HepG2 (cell line): ENCODE measurements around the gene GDAP1L1. TPM values are rescaled to one million over a fixed set of nuclear protein-coding genes. Genes with fewer than 3 reads are reported as not detected.

ENCODE experiments used
- BCL6 ChIP-seq: IDR thresholded peaks from 2 replicates; pipeline ENCODE4 v1.6.1; 2016; ENCODE audit warnings: missing genetic modification reagents, missing compliant biosample characterization
- FOSL2 ChIP-seq: sonication (generic); formaldehyde crosslinking; IDR thresholded peaks from 2 replicates; pipeline ENCODE4 v1.4.0; 2020; ENCODE audit warnings: missing genetic modification reagents
- KLF13 ChIP-seq: sonication (generic); formaldehyde crosslinking; IDR thresholded peaks from 2 replicates; pipeline ENCODE4 v1.4.0; 2020; ENCODE audit warnings: mild to moderate bottlenecking, missing genetic modification reagents
- MAFK ChIP-seq, 2 experiments: IDR thresholded peaks in 1 of 2; conservative IDR thresholded peaks in 1 of 2; 2 replicates each; pipeline ENCODE4 v1.6.1; 2011; ENCODE audit warnings: improper control_type of control experiment in 2 of 2, low read length in 2 of 2
- MIER2 ChIP-seq: IDR thresholded peaks from 2 replicates; pipeline ENCODE4 v1.6.1; 2016; ENCODE audit warnings: missing biosample characterization, missing genetic modification reagents
- MXD1 ChIP-seq: sonication (generic); formaldehyde crosslinking; IDR thresholded peaks from 2 replicates; pipeline ENCODE4 v1.4.0; 2020; ENCODE audit warnings: mild to moderate bottlenecking, missing genetic modification reagents
- NCOR1 ChIP-seq: fragments of 200-600 bp; sonication (generic); IDR thresholded peaks from 2 replicates; pipeline ENCODE4 v1.7.0; 2017; ENCODE audit warnings: antibody characterized with exemption, low read length, borderline replicate concordance
- RBM39 ChIP-seq: fragments of 200-400 bp; formaldehyde crosslinking; IDR thresholded peaks from one replicate; pipeline ENCODE4 v1.6.1; 2018; ENCODE audit warnings: antibody characterized with exemption, mild to moderate bottlenecking, low read depth, low read length; ENCODE audit not compliant: poor library complexity, severe bottlenecking
- SOX13 ChIP-seq, 3 experiments: fragments of 450-650 bp in 1 of 3; sonication (generic) in 1 of 3; formaldehyde crosslinking in 1 of 3; IDR thresholded peaks in 2 of 3; conservative IDR thresholded peaks in 1 of 3; 2 replicates each; pipeline versions ENCODE4 v1.5.0 to v1.6.1; 2016 to 2020; ENCODE audit warnings: antibody characterized with exemption in 1 of 3, mild to moderate bottlenecking in 1 of 3, missing compliant biosample characterization in 1 of 3, missing genetic modification reagents in 1 of 3, moderate library complexity in 1 of 3
- TIGD3 ChIP-seq: sonication (generic); formaldehyde crosslinking; IDR thresholded peaks from 2 replicates; pipeline ENCODE4 v1.5.1; 2020; ENCODE audit warnings: mild to moderate bottlenecking, missing genetic modification reagents, borderline replicate concordance
- ZFAT ChIP-seq: sonication (generic); formaldehyde crosslinking; conservative IDR thresholded peaks from 2 replicates; pipeline ENCODE4 v1.8.1; 2023; ENCODE audit warnings: missing genetic modification reagents, inconsistent platforms
- ZFX ChIP-seq: sonication (generic); formaldehyde crosslinking; IDR thresholded peaks from 2 replicates; pipeline ENCODE4 v1.4.0; 2020; ENCODE audit warnings: mild to moderate bottlenecking, low read depth, missing genetic modification reagents, moderate library complexity
- ZNF234 ChIP-seq: sonication (generic); formaldehyde crosslinking; conservative IDR thresholded peaks from 2 replicates; pipeline ENCODE4 v1.5.1; 2020; ENCODE audit warnings: mild to moderate bottlenecking, missing genetic modification reagents
- ZNF350 ChIP-seq: sonication (generic); formaldehyde crosslinking; IDR thresholded peaks from 2 replicates; pipeline ENCODE4 v1.4.0; 2020; ENCODE audit warnings: mild to moderate bottlenecking, low read depth, missing genetic modification reagents, borderline replicate concordance
- ZNF441 ChIP-seq: sonication (generic); formaldehyde crosslinking; IDR thresholded peaks from 2 replicates; pipeline ENCODE4 v1.7.0; 2021; ENCODE audit warnings: missing genetic modification reagents, borderline replicate concordance
- ZNF75D ChIP-seq: sonication (generic); formaldehyde crosslinking; IDR thresholded peaks from 2 replicates; pipeline ENCODE4 v1.8.1; 2023; ENCODE audit warnings: missing genetic modification reagents, mild to moderate bottlenecking, borderline replicate concordance
- polyA plus RNA-seq, 8 experiments: library from polyadenylated mRNA; depleted of rRNA in 3 of 8; stranded (reverse) in 7 of 8; unstranded in 1 of 8; fragments of >200 nt; fragmentation: Illumina TruSeq in 4 of 8; extraction: Trizol in 4 of 8; gene quantifications; 2 replicates each; pipeline versions ENCODE4 v1.2.1 to v1.2.3, GENCODE V29; 2011 to 2016; ENCODE audit warnings: low read depth in 4 of 8, missing spikeins in 1 of 8, mixed read lengths in 1 of 8; ENCODE audit not compliant: insufficient read depth in 1 of 8
- total RNA-seq, 5 experiments: library from RNA; depleted of rRNA; stranded (reverse); fragments of >200 nt; fragmentation: Illumina TruSeq; extraction: Trizol; gene quantifications; 2 replicates each; pipeline ENCODE4 v1.2.3, GENCODE V29; 2016; ENCODE audit warnings: low read depth in 1 of 5
- TF ChIP-seq, protein P1 (sequence below): sonication (generic); formaldehyde crosslinking; IDR thresholded peaks from 2 replicates; pipeline ENCODE4 v1.5.0; 2020; ENCODE audit warnings: mild to moderate bottlenecking, missing genetic modification reagents, borderline replicate concordance
- TF ChIP-seq, protein P2 (sequence below): IDR thresholded peaks from 2 replicates; pipeline ENCODE4 v1.6.1; 2016
- TF ChIP-seq, protein P3 (sequence below): sonication (generic); formaldehyde crosslinking; IDR thresholded peaks from 2 replicates; pipeline ENCODE4 v1.8.1; 2023; ENCODE audit warnings: mild to moderate bottlenecking, moderate library complexity, missing genetic modification reagents

GDAP1L1 gene
- total and polyA plus RNA-seq, 2 of the 13 experiments (the other 11 are each of a cell fraction or from before 2014, with no cell fraction given) = 0.04 TPM; not detected in 1

GRCh38 chr20:44310664-44311639, 63.8 kb downstream of the GDAP1L1 start, which contains the start of gene FITM2 (continued):
- TF ChIP-seq, protein P1, sequence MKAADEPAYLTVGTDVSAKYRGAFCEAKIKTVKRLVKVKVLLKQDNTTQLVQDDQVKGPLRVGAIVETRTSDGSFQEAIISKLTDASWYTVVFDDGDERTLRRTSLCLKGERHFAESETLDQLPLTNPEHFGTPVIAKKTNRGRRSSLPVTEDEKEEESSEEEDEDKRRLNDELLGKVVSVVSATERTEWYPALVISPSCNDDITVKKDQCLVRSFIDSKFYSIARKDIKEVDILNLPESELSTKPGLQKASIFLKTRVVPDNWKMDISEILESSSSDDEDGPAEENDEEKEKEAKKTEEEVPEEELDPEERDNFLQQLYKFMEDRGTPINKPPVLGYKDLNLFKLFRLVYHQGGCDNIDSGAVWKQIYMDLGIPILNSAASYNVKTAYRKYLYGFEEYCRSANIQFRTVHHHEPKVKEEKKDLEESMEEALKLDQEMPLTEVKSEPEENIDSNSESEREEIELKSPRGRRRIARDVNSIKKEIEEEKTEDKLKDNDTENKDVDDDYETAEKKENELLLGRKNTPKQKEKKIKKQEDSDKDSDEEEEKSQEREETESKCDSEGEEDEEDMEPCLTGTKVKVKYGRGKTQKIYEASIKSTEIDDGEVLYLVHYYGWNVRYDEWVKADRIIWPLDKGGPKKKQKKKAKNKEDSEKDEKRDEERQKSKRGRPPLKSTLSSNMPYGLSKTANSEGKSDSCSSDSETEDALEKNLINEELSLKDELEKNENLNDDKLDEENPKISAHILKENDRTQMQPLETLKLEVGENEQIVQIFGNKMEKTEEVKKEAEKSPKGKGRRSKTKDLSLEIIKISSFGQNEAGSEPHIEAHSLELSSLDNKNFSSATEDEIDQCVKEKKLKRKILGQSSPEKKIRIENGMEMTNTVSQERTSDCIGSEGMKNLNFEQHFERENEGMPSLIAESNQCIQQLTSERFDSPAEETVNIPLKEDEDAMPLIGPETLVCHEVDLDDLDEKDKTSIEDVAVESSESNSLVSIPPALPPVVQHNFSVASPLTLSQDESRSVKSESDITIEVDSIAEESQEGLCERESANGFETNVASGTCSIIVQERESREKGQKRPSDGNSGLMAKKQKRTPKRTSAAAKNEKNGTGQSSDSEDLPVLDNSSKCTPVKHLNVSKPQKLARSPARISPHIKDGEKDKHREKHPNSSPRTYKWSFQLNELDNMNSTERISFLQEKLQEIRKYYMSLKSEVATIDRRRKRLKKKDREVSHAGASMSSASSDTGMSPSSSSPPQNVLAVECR (CRISPR knock-in tag) = peak; percentile 99
- TF ChIP-seq TIGD3 (CRISPR knock-in tag) (0 out of 2 replicates have a peak, but pooled peaks have one; percentile 45), KLF13 (CRISPR knock-in tag) (no peak; the same call in none of the 2 replicates), RBM39 (peak; percentile 42), NCOR1 (0 out of 2 replicates have a peak, but pooled peaks have one; percentile 25), BCL6 (peak; percentile 77), MXD1 (CRISPR knock-in tag) (peak; percentile 95), ZNF75D (CRISPR knock-in tag) (no peak), ZNF350 (CRISPR knock-in tag) (peak; percentile 99), FOSL2 (CRISPR knock-in tag) (peak; percentile 77), ZFX (CRISPR knock-in tag) (peak; percentile 90), ZNF441 (no peak; the same call in 1 of the 2 replicates), MIER2 (CRISPR knock-in tag) (peak; percentile 94), ZNF234 (CRISPR knock-in tag) (no peak), ZFAT (CRISPR knock-in tag) (no peak), SOX13 (IDR thresholded peaks at IDR 0.05) (no peak), SOX13 (CRISPR knock-in tag; conservative IDR thresholded peaks at IDR 0.05 in 1 of 2, IDR thresholded peaks at IDR 0.05 in 1 of 2) (peak in 1 of 2 experiments; percentile 76; a peak in 2 of 4 replicates), MAFK (conservative IDR thresholded peaks at IDR 0.05 in 1 of 2, IDR thresholded peaks at IDR 0.05 in 1 of 2; ENCODE audit: low read length in 2 of 2) (no peak)
- TF ChIP-seq, protein P2, sequence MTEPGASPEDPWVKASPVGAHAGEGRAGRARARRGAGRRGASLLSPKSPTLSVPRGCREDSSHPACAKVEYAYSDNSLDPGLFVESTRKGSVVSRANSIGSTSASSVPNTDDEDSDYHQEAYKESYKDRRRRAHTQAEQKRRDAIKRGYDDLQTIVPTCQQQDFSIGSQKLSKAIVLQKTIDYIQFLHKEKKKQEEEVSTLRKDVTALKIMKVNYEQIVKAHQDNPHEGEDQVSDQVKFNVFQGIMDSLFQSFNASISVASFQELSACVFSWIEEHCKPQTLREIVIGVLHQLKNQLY (CRISPR knock-in tag) = peak; percentile 93
- TF ChIP-seq, protein P3, sequence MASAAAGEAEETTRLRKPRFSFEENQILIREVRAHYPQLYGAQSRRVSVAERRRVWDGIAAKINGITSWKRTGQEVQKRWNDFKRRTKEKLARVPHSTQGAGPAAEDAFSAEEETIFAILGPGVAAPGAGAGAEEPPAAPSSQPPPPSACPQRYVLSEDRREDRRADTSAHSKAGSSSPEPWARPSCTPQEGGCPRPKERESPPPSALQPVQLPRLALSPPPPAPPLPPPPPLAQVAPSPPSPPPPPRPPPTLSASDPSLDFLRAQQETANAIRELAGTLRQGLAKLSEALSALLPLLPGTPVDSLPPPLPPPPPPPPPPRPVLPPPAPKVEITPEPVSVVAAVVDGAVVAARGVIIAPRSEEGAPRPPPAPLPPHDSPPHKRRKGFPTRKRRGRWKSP (CRISPR knock-in tag) = peak; percentile 95
